B cell (primary cell): ENCODE data around the gene FBRS.

Experiments used
- CTCF ChIP-seq: fragments of 200-600 bp; IDR thresholded peaks from one replicate; pipeline ENCODE4 v1.8.0; 2022; ENCODE audit warnings: antibody characterized with exemption, mild to moderate bottlenecking
- EZH2 ChIP-seq: IDR thresholded peaks from 2 replicates; pipeline ENCODE4 v1.6.1; 2012; ENCODE audit warnings: borderline replicate concordance, low read depth, mild to moderate bottlenecking, moderate library complexity, low read length; ENCODE audit not compliant: insufficient read depth, poor library complexity, severe bottlenecking

GRCh38 chr16:30651124-30652004, 6.9 kb upstream of the FBRS start:
- TF ChIP-seq CTCF (peak; percentile 85), EZH2 (no peak)
